ENCODE results near the gene MXD3. TPM values are rescaled to one million over a fixed set of nuclear protein-coding genes. Genes with fewer than 3 reads are reported as not detected.

MXD3 gene
- total RNA-seq, 2 experiments from 2014 or later = 5.8 to 7.5 TPM

- H3K36me3 ChIP-seq (ENCODE audit: insufficient read depth, low read length) = peaks cover 15% of the 10 kb centered on the region
- Mint-ChIP-seq H3K36me3 (ENCODE audit: low read depth) (peaks cover 32% of the 10 kb centered on the region), H3K27me3 (no peaks in the 10 kb centered on the region), H3K9me3 (no peaks in the 10 kb centered on the region), H3K27ac (peak overlapping the region; percentile 14), H3K4me3 (peak overlapping the region; percentile 61), H3K4me1 (ENCODE audit: low read depth) (peaks cover 73% of the 10 kb centered on the region)
- DNase-seq (no peak), ATAC-seq (ENCODE audit: poor library complexity) (no peak)
- no peak overlapping the region for H3K4me3 ChIP-seq (ENCODE audit: low read length)
- H3K4me1 ChIP-seq (ENCODE audit: insufficient read depth, low read length) = peaks cover 69% of the 10 kb centered on the region
- intact Hi-C loops (cut with DNase I, micrococcal nuclease) = loop anchor here in 1 of 2 experiments (5.0 to 10.0 kb wide), 3 partner anchors 221 to 968 kb away; partner anchors contain the start of genes HIGD2A, NHP2, NOP16 and NSD1
- no peaks in the 10 kb centered on the region for H3K9me3 ChIP-seq (ENCODE audit: control insufficient read depth in 1 of 2, insufficient read depth in 1 of 2, low read length in 2 of 2)
- no peak for TF ChIP-seq CTCF (IDR thresholded peaks at IDR 0.05)
- ChIA-PET CTCF (interaction anchor here (0.7 to 1.8 kb wide), 4 partner anchors 8 to 877 kb away, joined by 3 to 6 read pairs (median 4); no protein-coding TSS in a partner anchor), POLR2A (no interaction called here)
- no peak overlapping the region for H3K27ac ChIP-seq (ENCODE audit: low read depth in 1 of 2, low read length in 2 of 2)
- no peaks in the 10 kb centered on the region for H3K27me3 ChIP-seq (ENCODE audit: control insufficient read depth in 1 of 2, insufficient read depth in 2 of 2, low read length in 2 of 2)
Observed at GRCh38 chr5:177353093-177353492, 41.4 kb upstream of the MXD3 start.

GRCh38 chr5:177351392-177352329 lies 40.0 kb upstream of the MXD3 start, which contains the start of gene LMAN2:
TSS of gene LMAN2 (minus strand) at chr5:177351668. CDS start at chr5:177351647, 21 bp downstream.
- peak; percentile 99 for ATAC-seq (ENCODE audit: poor library complexity)
- H3K27ac Mint-ChIP-seq = peak within 1 kb of the TSS; percentile 98
- POLR2A ChIA-PET = interaction anchor here (0.8 to 2.5 kb wide), 21 partner anchors 8 to 814 kb away, joined by 3 to 17 read pairs (median 5); partner anchors contain the start of genes GRK6, PRELID1, RAB24 and RNF44
- CTCF ChIA-PET = interaction anchor here (1.0 to 2.0 kb wide), 9 partner anchors 17 to 106 kb away, joined by 3 to 13 read pairs (median 5); no protein-coding TSS in a partner anchor
- peaks cover 71% of the 10 kb centered on the region for H3K4me1 Mint-ChIP-seq (ENCODE audit: low read depth)
- no peaks in the 10 kb centered on the region for H3K9me3 ChIP-seq (ENCODE audit: control insufficient read depth in 1 of 2, insufficient read depth in 1 of 2, low read length in 2 of 2)
- H3K36me3 Mint-ChIP-seq (ENCODE audit: low read depth) = peaks cover 38% of the 10 kb centered on the region
- H3K27me3 Mint-ChIP-seq = no peaks in the 10 kb centered on the region
- DNase-seq = peak; percentile 83 to 96 (median 86)
- H3K4me3 Mint-ChIP-seq = peak within 1 kb of the TSS; percentile 95
- peaks cover 63% of the 10 kb centered on the region for H3K4me1 ChIP-seq (ENCODE audit: insufficient read depth, low read length)
- intact Hi-C loops (cut with DNase I, micrococcal nuclease) = loop anchor here in 1 of 2 experiments (1.0 to 10.0 kb wide), 4 partner anchors 219 to 967 kb away; partner anchors contain the start of genes B4GALT7, HIGD2A, NHP2 and NOP16
- no peak for TF ChIP-seq CTCF (IDR thresholded peaks at IDR 0.05)
- no peaks in the 10 kb centered on the region for H3K9me3 Mint-ChIP-seq
- peak within 1 kb of the TSS; percentile 95 for H3K4me3 ChIP-seq (ENCODE audit: low read length)
- H3K27me3 ChIP-seq (ENCODE audit: control insufficient read depth in 1 of 2, insufficient read depth in 2 of 2, low read length in 2 of 2) = no peaks in the 10 kb centered on the region
- H3K36me3 ChIP-seq (ENCODE audit: insufficient read depth, low read length) = peaks cover 28% of the 10 kb centered on the region
- H3K27ac ChIP-seq (ENCODE audit: low read depth in 1 of 2, low read length in 2 of 2) = peak within 1 kb of the TSS; percentile 85 to 95

- ChIA-PET POLR2A (interaction anchor here (1.0 to 2.5 kb wide), 16 partner anchors 9 to 242 kb away, joined by 3 to 17 read pairs (median 8); partner anchors contain the start of genes GRK6, PRELID1, RAB24 and TMED9), CTCF (interaction anchor here (1.0 to 2.0 kb wide), 6 partner anchors 18 to 103 kb away, joined by 3 to 13 read pairs (median 5); no protein-coding TSS in a partner anchor)
- Mint-ChIP-seq H3K4me3 (peak overlapping the region; percentile 95), H3K27me3 (no peaks in the 10 kb centered on the region), H3K27ac (peak overlapping the region; percentile 98), H3K9me3 (no peaks in the 10 kb centered on the region), H3K36me3 (ENCODE audit: low read depth) (peaks cover 46% of the 10 kb centered on the region), H3K4me1 (ENCODE audit: low read depth) (peaks cover 71% of the 10 kb centered on the region)
- Histone ChIP-seq H3K9me3 (ENCODE audit: control insufficient read depth in 1 of 2, insufficient read depth in 1 of 2, low read length in 2 of 2) (no peaks in the 10 kb centered on the region), H3K4me3 (ENCODE audit: low read length) (peak overlapping the region; percentile 95), H3K36me3 (ENCODE audit: insufficient read depth, low read length) (peaks cover 31% of the 10 kb centered on the region), H3K4me1 (ENCODE audit: insufficient read depth, low read length) (peaks cover 57% of the 10 kb centered on the region), H3K27ac (ENCODE audit: low read depth in 1 of 2, low read length in 2 of 2) (peak overlapping the region; percentile 85 to 95), H3K27me3 (ENCODE audit: control insufficient read depth in 1 of 2, insufficient read depth in 2 of 2, low read length in 2 of 2) (no peaks in the 10 kb centered on the region)
- intact Hi-C loops (cut with DNase I, micrococcal nuclease) = loop anchor here in 1 of 2 experiments (1.0 to 10.0 kb wide), 4 partner anchors 219 to 966 kb away; partner anchors contain the start of genes B4GALT7, HIGD2A, NHP2 and NOP16
- no peak for TF ChIP-seq CTCF (IDR thresholded peaks at IDR 0.05)
- DNase-seq (no peak), ATAC-seq (ENCODE audit: poor library complexity) (no peak)
Observed at GRCh38 chr5:177350776-177351391, 39.2 kb upstream of the MXD3 start.

Data from CD4-positive, alpha-beta T cell (primary cell).